Endothelial cell (in vitro differentiated cells): Measurements from ENCODE around the gene WDR5. TPM values are rescaled to one million over a fixed set of nuclear protein-coding genes. Genes with fewer than 3 reads are reported as not detected.

Source experiments
- DNase-seq: peaks from one replicate; pipeline ENCODE4 v3.0.0; 2021; ENCODE audit warnings: low spot score
- H3K27ac Mint-ChIP-seq: one replicate; pipeline ENCODE4 v1.8.0; 2021; ENCODE audit warnings: mixed read lengths, inconsistent platforms; ENCODE audit not compliant: unreplicated experiment
- H3K27me3 Mint-ChIP-seq: one replicate; pipeline ENCODE4 v1.8.0; 2021; ENCODE audit warnings: mild to moderate bottlenecking, moderate library complexity, mixed read lengths, inconsistent platforms; ENCODE audit not compliant: unreplicated experiment
- H3K36me3 Mint-ChIP-seq: one replicate; pipeline ENCODE4 v1.8.0; 2021; ENCODE audit warnings: mild to moderate bottlenecking, low read depth, mixed read lengths, inconsistent platforms; ENCODE audit not compliant: unreplicated experiment
- H3K4me1 Mint-ChIP-seq: one replicate; pipeline ENCODE4 v1.8.0; 2021; ENCODE audit warnings: mild to moderate bottlenecking, mixed read lengths, inconsistent platforms; ENCODE audit not compliant: unreplicated experiment
- H3K4me3 Mint-ChIP-seq: one replicate; pipeline ENCODE4 v1.8.0; 2021; ENCODE audit warnings: mild to moderate bottlenecking, mixed read lengths, inconsistent platforms; ENCODE audit not compliant: unreplicated experiment
- H3K9me3 Mint-ChIP-seq: one replicate; pipeline ENCODE4 v1.8.0; 2021; ENCODE audit warnings: mixed read lengths, inconsistent platforms; ENCODE audit not compliant: unreplicated experiment
- total RNA-seq: library from RNA; stranded (reverse); fragmentation: NEBNext Ultra II Directional; extraction: Animal tissue kit (Norgen Biotek cat#: 25700); gene quantifications from one replicate; pipeline ENCODE4 v1.2.1, GENCODE V29; 2021; ENCODE audit not compliant: unreplicated experiment
- TF ChIP-seq, protein P1 (sequence below): fragments of 200-600 bp; sonication (generic); IDR thresholded peaks from one replicate; pipeline ENCODE4 v1.5.0; 2021; ENCODE audit warnings: antibody characterized with exemption; ENCODE audit not compliant: unreplicated experiment

WDR5 gene
- total RNA-seq, 1 donor from 2014 or later, result 26.5 TPM

DNA sequence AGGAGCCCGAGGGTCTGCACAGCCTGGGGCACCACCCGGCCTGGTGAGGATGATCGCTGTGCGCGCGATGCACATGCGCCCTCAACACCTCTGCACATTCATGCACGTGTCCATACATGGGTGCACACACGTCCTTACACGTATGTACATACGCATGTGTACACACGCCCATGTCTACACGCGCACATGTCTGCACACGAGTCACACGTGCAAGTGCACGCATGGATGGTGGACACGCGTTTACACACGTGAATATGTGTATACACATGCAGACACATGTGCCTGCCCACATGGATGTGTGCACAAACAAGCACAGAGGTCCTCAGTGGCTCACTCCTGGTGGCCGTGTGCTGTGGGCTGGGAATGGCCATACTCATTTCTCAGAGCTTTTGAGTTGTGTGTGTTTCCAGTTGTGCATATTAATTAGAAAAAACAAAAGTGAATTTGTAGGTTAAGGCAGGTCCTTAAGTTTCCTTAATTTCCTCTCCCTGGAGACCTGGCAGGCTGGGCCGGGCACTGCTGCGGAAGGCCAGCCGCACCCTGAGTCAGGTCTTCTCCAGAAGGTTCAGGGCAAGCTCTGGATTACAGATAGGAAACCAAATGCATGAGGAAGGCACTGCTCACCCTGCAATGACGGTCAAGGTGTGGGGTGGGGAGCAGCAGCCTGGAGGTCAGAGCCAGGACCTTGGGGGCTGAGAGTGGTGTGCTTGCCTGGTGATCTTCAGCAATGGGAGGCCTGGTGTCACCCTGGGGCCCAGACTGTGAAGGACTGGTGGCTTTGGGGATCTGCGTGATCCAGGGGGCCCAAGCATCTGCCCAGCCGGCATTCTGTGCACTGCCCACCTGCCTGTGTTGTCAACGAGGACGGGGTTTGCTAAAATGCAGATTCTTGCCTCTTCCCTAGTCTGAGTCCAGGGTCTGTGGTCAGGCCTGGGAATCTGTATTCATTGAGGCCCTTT, 29.8 kb downstream of the WDR5 start:
- Mint-ChIP-seq H3K9me3 (no peaks in the 10 kb centered on the region), H3K4me1 (no peaks in the 10 kb centered on the region), H3K4me3 (no peak overlapping the region), H3K27ac (no peak overlapping the region), H3K27me3 (peaks cover 5% of the 10 kb centered on the region), H3K36me3 (peaks cover 11% of the 10 kb centered on the region)
- TF ChIP-seq, protein P1, sequence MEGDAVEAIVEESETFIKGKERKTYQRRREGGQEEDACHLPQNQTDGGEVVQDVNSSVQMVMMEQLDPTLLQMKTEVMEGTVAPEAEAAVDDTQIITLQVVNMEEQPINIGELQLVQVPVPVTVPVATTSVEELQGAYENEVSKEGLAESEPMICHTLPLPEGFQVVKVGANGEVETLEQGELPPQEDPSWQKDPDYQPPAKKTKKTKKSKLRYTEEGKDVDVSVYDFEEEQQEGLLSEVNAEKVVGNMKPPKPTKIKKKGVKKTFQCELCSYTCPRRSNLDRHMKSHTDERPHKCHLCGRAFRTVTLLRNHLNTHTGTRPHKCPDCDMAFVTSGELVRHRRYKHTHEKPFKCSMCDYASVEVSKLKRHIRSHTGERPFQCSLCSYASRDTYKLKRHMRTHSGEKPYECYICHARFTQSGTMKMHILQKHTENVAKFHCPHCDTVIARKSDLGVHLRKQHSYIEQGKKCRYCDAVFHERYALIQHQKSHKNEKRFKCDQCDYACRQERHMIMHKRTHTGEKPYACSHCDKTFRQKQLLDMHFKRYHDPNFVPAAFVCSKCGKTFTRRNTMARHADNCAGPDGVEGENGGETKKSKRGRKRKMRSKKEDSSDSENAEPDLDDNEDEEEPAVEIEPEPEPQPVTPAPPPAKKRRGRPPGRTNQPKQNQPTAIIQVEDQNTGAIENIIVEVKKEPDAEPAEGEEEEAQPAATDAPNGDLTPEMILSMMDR, result no peak
- DNase-seq, result no peak

DNA sequence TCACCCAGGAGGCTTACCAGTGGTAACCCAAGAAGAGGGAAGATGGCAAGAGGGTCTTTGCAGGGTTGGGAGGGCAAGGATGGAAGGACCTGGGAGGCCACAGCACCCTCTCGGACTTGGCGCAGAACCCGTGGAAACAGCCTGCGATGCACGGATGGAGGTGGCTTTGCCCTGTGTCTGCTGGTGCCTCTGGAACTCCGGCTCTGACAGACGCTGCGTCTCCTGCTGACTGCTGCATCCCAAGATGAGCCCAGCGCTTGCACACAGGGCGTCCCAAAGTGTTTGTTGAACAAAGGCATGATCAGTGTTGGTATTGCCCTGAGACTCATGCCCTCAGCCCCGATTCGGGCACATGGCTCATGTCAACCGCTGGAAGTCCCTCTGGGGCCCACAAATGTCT, 30.5 kb downstream of the WDR5 start:
- DNase-seq, result no peak
- Mint-ChIP-seq H3K27me3 (peaks cover 5% of the 10 kb centered on the region), H3K4me3 (peak overlapping the region; percentile 62), H3K36me3 (peaks cover 11% of the 10 kb centered on the region), H3K9me3 (no peaks in the 10 kb centered on the region), H3K27ac (no peak overlapping the region), H3K4me1 (no peaks in the 10 kb centered on the region)
- TF ChIP-seq, protein P1, result no peak

GRCh38 chr9:134167530-134167931, 31.6 kb downstream of the WDR5 start:
- Mint-ChIP-seq H3K4me3 (no peak overlapping the region), H3K36me3 (peaks cover 1% of the 10 kb centered on the region), H3K27me3 (peaks cover 2% of the 10 kb centered on the region), H3K4me1 (no peaks in the 10 kb centered on the region), H3K27ac (no peak overlapping the region), H3K9me3 (no peaks in the 10 kb centered on the region)
- TF ChIP-seq, protein P1, result no peak
- no peak for DNase-seq

DNA sequence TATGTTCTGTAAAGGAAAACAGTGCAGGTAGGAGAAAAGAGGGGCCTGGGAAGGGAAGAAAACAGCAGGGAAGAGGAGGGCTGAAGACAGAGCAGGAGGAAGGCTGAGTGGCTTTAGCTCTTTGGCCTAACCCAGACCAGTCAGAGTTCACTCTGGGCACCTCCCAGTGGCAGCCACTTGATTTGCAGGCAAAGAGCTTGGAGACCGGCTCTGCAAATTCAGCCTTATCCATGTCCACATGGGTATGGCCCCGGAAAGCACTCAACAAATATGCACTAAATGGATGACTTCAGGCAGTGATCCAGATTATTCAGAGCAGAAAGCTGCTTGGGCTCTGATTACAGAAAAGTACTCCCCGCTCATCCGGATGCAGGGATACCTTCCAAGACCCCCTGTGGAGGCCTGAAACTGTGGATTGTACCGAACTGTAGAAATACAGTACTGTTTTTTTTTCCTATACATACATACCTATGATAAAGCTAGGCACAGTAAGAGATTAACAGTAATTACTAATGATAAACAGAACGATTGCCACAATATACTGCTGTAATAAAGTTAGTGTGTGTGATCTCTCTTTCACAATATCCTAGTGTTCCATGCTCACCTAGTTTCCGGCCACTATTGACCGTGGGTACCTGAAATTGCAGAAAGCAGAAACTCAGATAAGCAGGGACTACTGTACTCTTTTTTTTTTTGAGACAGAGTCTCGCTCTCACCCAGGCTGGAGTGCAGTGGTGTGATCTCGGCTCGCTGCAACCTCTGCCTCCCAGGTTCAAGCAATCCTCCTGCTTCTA, 33.1 kb downstream of the WDR5 start:
- H3K36me3 Mint-ChIP-seq, result no peaks in the 10 kb centered on the region
- no peaks in the 10 kb centered on the region for H3K9me3 Mint-ChIP-seq
- no peak overlapping the region for H3K4me3 Mint-ChIP-seq
- no peaks in the 10 kb centered on the region for H3K4me1 Mint-ChIP-seq
- TF ChIP-seq, protein P1, result peak; percentile 54
- no peak overlapping the region for H3K27ac Mint-ChIP-seq
- peaks cover 3% of the 10 kb centered on the region for H3K27me3 Mint-ChIP-seq
- no peak for DNase-seq
